Measurements from ENCODE around the gene GNA12. TPM values are rescaled to one million over a fixed set of nuclear protein-coding genes. Genes with fewer than 3 reads are reported as not detected.

Gene GNA12
- total and polyA plus RNA-seq, 10 of the 15 experiments (the other 5 are each of a cell fraction or from before 2014, with no cell fraction given), result 1.9 to 51.8 (median 12.6) TPM

- TF ChIP-seq, protein P1, sequence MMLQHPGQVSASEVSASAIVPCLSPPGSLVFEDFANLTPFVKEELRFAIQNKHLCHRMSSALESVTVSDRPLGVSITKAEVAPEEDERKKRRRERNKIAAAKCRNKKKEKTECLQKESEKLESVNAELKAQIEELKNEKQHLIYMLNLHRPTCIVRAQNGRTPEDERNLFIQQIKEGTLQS (IDR thresholded peaks at IDR 0.05; ENCODE audit: borderline replicate concordance, extremely low read depth, low read depth, low read length), result no peak
- TF ChIP-seq GABPA (IDR thresholded peaks at IDR 0.05; ENCODE audit: low read depth) (0 out of 2 replicates have a peak, but pooled peaks have one; percentile 19), CUX1 (IDR thresholded peaks at IDR 0.05; ENCODE audit: insufficient replicate concordance, low read depth, low read length) (no peak), E4F1 (IDR thresholded peaks at IDR 0.05; ENCODE audit: borderline replicate concordance, partially characterized antibody) (no peak), CBFB (IDR thresholded peaks at IDR 0.05; ENCODE audit: low read depth) (peak; percentile 69; the same call in 1 of the 2 replicates), IKZF2 (IDR thresholded peaks at IDR 0.05) (peak; percentile 27 to 42; a peak in 2 of 4 replicates), RAD21 (IDR thresholded peaks at IDR 0.05; ENCODE audit: insufficient read depth, low read depth, low read length) (no peak), POLR2A (IDR thresholded peaks at IDR 0.05; ENCODE audit: low read depth, low read length) (no peak), HDAC6 (IDR thresholded peaks at IDR 0.05; ENCODE audit: unreplicated experiment) (no peak), CHD2 (IDR thresholded peaks at IDR 0.05; ENCODE audit: borderline replicate concordance, low read depth, low read length) (no peak), PAX8 (IDR thresholded peaks at IDR 0.05) (no peak), CBX3 (IDR thresholded peaks at IDR 0.05; ENCODE audit: borderline replicate concordance, low read depth) (no peak), TCF12 (IDR thresholded peaks at IDR 0.05; ENCODE audit: low read depth, low read length) (peak; percentile 54), IRF4 (IDR thresholded peaks at IDR 0.05; ENCODE audit: low read depth, low read length) (no peak), CREM (IDR thresholded peaks at IDR 0.05; ENCODE audit: low read depth) (peak; percentile 34; the same call in 1 of the 2 replicates)
- TF ChIP-seq, protein P2, sequence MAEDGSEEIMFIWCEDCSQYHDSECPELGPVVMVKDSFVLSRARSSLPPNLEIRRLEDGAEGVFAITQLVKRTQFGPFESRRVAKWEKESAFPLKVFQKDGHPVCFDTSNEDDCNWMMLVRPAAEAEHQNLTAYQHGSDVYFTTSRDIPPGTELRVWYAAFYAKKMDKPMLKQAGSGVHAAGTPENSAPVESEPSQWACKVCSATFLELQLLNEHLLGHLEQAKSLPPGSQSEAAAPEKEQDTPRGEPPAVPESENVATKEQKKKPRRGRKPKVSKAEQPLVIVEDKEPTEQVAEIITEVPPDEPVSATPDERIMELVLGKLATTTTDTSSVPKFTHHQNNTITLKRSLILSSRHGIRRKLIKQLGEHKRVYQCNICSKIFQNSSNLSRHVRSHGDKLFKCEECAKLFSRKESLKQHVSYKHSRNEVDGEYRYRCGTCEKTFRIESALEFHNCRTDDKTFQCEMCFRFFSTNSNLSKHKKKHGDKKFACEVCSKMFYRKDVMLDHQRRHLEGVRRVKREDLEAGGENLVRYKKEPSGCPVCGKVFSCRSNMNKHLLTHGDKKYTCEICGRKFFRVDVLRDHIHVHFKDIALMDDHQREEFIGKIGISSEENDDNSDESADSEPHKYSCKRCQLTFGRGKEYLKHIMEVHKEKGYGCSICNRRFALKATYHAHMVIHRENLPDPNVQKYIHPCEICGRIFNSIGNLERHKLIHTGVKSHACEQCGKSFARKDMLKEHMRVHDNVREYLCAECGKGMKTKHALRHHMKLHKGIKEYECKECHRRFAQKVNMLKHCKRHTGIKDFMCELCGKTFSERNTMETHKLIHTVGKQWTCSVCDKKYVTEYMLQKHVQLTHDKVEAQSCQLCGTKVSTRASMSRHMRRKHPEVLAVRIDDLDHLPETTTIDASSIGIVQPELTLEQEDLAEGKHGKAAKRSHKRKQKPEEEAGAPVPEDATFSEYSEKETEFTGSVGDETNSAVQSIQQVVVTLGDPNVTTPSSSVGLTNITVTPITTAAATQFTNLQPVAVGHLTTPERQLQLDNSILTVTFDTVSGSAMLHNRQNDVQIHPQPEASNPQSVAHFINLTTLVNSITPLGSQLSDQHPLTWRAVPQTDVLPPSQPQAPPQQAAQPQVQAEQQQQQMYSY (CRISPR knock-in tag; IDR thresholded peaks at IDR 0.05), result no peak
Observed at GRCh38 chr7:2824678-2825461, 19.2 kb downstream of the GNA12 start (continued).
